ENCODE measurements around the gene CAMKK2. TPM values are rescaled to one million over a fixed set of nuclear protein-coding genes. Genes with fewer than 3 reads are reported as not detected.

The CAMKK2 gene
- total and polyA plus RNA-seq, 2 of the 13 experiments (the other 11 are each of a cell fraction or from before 2014, with no cell fraction given): 18.8 to 20.0 TPM

DNA sequence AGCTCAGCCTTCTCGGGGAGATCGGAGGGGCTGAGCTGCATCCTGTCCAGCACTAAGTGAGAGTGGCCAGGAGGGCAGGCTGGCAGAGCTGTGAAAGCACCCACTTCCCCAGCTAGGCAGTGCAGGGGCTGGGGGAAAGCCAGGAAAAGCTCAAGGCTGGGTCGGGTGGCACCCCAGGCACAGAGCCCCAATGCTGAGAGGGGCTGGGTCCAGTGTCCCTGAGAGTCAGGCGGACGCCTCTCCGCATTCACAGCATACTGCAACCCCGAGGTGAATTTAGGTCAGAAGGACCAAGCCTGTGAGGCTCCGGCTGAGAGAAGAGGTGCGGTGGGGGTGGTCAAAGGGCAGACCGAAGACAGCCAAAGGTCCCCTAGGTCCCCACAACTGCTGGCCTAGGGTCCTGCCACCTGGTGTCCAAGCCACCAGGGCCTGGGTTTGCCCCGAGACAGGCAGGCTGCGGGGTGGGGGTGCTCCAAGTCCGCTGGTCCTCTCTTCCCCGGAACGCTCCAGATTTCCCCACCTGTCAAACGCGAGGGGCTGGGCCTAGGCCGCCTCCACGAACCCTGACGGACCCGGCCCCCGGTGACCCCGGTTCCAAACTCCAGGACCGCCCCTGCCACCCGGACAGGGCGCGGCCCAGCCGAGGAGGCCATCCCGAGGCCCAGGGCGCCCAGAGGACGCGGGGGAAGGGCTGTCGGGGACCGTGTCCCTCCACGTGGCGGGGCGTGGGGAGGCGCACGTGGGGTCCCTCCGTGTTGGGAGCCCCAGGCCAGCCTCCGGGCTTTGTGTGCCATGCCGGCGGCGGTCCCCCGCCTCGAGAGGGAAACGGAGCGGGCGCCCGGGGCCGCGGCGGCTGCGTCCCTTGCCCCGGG lies 527 bp downstream of the CAMKK2 start (continued):
- TF ChIP-seq ATRX (CRISPR knock-in tag; IDR thresholded peaks at IDR 0.05; ENCODE audit: borderline replicate concordance): no peak
- TF ChIP-seq HOXA7 (CRISPR knock-in tag; IDR thresholded peaks at IDR 0.05): no peak
- no peak for TF ChIP-seq ZNF891 (CRISPR knock-in tag; IDR thresholded peaks at IDR 0.05)
- TF ChIP-seq ZNF367 (CRISPR knock-in tag; IDR thresholded peaks at IDR 0.05; ENCODE audit: borderline replicate concordance): no peak
- 0 out of 2 replicates have a peak, but pooled peaks have one; percentile 21 for TF ChIP-seq ZNF564 (CRISPR knock-in tag; IDR thresholded peaks at IDR 0.05)
- TF ChIP-seq, protein P1, sequence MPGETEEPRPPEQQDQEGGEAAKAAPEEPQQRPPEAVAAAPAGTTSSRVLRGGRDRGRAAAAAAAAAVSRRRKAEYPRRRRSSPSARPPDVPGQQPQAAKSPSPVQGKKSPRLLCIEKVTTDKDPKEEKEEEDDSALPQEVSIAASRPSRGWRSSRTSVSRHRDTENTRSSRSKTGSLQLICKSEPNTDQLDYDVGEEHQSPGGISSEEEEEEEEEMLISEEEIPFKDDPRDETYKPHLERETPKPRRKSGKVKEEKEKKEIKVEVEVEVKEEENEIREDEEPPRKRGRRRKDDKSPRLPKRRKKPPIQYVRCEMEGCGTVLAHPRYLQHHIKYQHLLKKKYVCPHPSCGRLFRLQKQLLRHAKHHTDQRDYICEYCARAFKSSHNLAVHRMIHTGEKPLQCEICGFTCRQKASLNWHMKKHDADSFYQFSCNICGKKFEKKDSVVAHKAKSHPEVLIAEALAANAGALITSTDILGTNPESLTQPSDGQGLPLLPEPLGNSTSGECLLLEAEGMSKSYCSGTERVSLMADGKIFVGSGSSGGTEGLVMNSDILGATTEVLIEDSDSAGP (CRISPR knock-in tag; IDR thresholded peaks at IDR 0.05; ENCODE audit: borderline replicate concordance): peak; percentile 15; the same call in 1 of the 2 replicates
- no peak for TF ChIP-seq ZFP62 (CRISPR knock-in tag; IDR thresholded peaks at IDR 0.05)
- peak; percentile 83; the same call in 1 of the 2 replicates for TF ChIP-seq ZFP36L1 (CRISPR knock-in tag; IDR thresholded peaks at IDR 0.05)
- 0 out of 2 replicates have a peak, but pooled peaks have one; percentile 56 for TF ChIP-seq ESRRA (CRISPR knock-in tag; IDR thresholded peaks at IDR 0.05; ENCODE audit: low read depth)
- TF ChIP-seq, protein P2, sequence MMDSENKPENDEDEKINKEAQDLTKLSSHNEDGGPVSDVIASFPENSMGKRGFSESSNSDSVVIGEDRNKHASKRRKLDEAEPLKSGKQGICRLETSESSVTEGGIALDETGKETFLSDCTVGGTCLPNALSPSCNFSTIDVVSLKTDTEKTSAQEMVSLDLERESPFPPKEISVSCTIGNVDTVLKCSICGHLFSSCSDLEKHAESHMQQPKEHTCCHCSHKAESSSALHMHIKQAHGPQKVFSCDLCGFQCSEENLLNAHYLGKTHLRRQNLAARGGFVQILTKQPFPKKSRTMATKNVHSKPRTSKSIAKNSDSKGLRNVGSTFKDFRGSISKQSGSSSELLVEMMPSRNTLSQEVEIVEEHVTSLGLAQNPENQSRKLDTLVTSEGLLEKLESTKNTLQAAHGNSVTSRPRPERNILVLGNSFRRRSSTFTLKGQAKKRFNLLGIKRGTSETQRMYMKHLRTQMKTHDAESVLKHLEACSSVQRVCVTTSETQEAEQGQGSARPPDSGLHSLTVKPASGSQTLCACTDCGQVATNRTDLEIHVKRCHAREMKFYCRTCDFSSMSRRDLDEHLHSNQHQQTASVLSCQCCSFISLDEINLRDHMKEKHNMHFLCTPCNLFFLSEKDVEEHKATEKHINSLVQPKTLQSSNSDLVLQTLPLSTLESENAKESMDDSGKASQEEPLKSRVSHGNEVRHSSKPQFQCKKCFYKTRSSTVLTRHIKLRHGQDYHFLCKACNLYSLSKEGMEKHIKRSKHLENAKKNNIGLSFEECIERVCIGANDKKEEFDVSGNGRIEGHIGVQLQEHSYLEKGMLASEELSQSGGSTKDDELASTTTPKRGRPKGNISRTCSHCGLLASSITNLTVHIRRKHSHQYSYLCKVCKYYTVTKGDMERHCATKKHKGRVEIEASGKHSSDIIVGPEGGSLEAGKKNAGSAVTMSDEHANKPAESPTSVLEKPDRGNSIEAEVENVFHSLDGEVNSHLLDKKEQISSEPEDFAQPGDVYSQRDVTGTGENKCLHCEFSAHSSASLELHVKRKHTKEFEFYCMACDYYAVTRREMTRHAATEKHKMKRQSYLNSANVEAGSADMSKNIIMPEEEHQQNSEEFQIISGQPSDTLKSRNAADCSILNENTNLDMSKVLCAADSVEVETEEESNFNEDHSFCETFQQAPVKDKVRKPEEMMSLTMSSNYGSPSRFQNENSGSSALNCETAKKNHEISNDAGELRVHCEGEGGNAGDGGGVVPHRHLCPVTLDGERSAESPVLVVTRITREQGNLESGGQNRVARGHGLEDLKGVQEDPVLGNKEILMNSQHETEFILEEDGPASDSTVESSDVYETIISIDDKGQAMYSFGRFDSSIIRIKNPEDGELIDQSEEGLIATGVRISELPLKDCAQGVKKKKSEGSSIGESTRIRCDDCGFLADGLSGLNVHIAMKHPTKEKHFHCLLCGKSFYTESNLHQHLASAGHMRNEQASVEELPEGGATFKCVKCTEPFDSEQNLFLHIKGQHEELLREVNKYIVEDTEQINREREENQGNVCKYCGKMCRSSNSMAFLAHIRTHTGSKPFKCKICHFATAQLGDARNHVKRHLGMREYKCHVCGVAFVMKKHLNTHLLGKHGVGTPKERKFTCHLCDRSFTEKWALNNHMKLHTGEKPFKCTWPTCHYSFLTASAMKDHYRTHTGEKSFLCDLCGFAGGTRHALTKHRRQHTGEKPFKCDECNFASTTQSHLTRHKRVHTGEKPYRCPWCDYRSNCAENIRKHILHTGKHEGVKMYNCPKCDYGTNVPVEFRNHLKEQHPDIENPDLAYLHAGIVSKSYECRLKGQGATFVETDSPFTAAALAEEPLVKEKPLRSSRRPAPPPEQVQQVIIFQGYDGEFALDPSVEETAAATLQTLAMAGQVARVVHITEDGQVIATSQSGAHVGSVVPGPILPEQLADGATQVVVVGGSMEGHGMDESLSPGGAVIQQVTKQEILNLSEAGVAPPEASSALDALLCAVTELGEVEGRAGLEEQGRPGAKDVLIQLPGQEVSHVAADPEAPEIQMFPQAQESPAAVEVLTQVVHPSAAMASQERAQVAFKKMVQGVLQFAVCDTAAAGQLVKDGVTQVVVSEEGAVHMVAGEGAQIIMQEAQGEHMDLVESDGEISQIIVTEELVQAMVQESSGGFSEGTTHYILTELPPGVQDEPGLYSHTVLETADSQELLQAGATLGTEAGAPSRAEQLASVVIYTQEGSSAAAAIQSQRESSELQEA (CRISPR knock-in tag; IDR thresholded peaks at IDR 0.05; ENCODE audit: not compliant biosample characterization): peak; percentile 64
- TF ChIP-seq, protein P3, sequence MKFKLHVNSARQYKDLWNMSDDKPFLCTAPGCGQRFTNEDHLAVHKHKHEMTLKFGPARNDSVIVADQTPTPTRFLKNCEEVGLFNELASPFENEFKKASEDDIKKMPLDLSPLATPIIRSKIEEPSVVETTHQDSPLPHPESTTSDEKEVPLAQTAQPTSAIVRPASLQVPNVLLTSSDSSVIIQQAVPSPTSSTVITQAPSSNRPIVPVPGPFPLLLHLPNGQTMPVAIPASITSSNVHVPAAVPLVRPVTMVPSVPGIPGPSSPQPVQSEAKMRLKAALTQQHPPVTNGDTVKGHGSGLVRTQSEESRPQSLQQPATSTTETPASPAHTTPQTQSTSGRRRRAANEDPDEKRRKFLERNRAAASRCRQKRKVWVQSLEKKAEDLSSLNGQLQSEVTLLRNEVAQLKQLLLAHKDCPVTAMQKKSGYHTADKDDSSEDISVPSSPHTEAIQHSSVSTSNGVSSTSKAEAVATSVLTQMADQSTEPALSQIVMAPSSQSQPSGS (CRISPR knock-in tag; IDR thresholded peaks at IDR 0.05): no peak
- TF ChIP-seq, protein P4, sequence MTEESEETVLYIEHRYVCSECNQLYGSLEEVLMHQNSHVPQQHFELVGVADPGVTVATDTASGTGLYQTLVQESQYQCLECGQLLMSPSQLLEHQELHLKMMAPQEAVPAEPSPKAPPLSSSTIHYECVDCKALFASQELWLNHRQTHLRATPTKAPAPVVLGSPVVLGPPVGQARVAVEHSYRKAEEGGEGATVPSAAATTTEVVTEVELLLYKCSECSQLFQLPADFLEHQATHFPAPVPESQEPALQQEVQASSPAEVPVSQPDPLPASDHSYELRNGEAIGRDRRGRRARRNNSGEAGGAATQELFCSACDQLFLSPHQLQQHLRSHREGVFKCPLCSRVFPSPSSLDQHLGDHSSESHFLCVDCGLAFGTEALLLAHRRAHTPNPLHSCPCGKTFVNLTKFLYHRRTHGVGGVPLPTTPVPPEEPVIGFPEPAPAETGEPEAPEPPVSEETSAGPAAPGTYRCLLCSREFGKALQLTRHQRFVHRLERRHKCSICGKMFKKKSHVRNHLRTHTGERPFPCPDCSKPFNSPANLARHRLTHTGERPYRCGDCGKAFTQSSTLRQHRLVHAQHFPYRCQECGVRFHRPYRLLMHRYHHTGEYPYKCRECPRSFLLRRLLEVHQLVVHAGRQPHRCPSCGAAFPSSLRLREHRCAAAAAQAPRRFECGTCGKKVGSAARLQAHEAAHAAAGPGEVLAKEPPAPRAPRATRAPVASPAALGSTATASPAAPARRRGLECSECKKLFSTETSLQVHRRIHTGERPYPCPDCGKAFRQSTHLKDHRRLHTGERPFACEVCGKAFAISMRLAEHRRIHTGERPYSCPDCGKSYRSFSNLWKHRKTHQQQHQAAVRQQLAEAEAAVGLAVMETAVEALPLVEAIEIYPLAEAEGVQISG (CRISPR knock-in tag; IDR thresholded peaks at IDR 0.05): 0 out of 2 replicates have a peak, but pooled peaks have one; percentile 23
- TF ChIP-seq NRL (CRISPR knock-in tag; IDR thresholded peaks at IDR 0.05; ENCODE audit: borderline replicate concordance): 0 out of 2 replicates have a peak, but pooled peaks have one; percentile 24
